ENCODE measurements around the gene FTO. TPM values are rescaled to one million over a fixed set of nuclear protein-coding genes. Genes with fewer than 3 reads are reported as not detected.

Gene FTO
- total RNA-seq, 1 donor from 2014 or later = 91.0 TPM

DNA sequence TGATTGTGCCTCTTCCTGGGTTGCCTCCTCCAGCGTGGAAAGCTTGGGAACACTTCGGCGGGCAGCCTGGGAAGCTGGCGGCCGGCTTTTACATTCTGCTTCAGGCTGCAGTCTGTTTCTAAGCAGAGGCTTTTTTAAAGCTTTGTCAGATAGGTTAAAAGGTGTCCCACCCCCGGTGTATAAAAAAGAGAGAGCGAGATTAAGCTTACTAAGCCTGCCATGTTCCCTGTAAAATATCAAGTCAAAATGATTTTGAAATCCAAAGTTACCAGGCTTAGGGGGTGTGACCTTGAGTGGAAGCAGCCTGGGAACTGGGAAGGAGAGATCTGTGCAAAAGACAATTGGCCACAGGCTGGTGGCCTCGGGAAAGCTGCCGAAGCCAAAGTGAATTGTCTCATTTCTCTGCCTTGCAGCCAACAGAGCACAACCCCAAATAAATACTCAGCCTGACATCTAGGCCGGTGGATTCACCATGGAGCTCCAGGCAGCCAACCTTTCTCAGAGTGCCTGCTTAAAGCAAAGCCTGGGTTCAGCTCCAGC lies 254.5 kb downstream of the FTO start:
- no peak for DNase-seq (ENCODE audit: low spot score)

DNA sequence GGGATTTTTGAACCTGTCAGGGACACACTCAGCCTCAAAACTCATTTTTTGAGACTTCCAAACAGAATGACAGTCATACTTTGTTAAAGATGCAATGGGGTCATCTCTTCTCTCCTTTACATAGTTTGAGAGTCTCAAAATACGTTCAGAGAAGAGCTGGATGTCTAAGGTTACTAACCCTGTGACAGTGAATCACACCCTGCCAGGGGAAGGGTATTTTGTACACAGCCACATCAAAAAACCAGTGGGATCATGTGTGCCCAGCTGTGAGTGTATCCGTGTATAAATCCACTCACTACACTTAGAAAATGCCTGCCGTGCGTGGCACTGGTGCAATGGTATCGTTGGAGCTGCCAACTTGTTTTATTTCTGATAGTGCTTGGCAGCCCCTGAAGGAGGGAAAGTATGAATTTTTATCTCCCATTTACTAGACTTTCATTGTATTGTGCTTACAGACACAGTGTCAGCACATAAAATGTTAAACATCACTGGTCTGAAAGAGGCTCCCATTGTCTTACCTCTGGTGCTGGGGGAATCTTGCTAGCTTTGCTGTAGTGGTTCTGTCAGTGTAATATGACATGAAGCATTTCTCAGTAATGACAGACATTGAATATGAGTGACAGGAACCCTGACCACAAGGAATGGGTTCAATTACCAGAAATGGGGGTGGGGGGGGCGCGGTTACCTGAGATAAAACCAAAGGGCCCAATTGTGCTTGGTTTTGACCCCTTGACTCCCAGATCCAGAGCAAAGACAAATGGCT lies 256.3 kb downstream of the FTO start:
- no peak for DNase-seq (ENCODE audit: low spot score)

DNA sequence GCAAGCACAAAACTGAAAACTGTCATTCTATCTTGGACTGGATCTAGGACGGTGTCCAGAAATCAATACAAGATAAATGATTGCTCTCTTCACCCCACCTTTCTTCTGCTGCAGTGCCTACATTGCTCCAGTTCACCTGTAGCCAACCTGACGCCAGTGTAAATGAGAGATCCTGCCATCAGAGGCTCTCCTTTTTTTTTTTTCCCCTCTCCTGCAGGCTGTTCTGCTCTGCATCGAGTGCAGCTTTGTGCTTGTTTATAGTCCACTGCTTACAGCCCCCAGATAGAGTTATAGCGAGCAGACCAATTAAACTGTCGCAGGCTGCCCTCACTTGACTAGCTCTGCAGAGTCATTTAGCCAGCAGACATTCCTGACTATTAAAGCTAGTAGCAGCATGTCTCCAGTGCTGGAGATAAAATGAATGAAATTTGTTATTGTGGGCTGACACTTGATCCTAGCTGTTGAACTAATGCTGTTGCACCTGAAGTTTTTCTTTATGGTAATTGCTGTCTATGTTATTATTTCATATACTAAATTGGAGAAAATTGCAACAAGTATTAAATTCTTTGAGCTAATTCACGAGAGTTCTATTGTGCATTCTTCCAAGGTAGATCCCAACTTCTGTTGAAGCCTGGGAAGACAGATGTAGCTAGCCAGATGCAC lies 257.1 kb downstream of the FTO start:
- no peak for DNase-seq (ENCODE audit: low spot score)

DNA sequence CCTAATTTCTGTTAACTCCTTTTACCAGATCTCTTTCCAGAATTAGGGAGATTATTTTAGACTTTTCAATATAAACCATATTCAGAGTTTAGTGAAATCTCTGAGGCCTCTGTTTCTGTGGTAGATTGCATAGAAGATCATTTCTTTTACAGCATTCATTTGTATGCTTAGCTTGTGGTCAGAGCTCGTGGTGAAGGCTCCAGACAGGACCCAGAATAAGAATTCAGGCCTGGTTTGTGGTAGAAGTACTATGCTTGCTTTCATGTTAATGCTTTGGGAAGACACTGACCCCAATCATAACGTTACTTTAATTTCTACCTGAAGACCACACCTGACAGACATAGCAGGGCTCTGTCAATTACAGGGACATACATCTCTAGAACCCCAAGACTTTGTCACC lies 258.1 kb downstream of the FTO start:
- DNase-seq (ENCODE audit: low spot score) = no peak

DNA sequence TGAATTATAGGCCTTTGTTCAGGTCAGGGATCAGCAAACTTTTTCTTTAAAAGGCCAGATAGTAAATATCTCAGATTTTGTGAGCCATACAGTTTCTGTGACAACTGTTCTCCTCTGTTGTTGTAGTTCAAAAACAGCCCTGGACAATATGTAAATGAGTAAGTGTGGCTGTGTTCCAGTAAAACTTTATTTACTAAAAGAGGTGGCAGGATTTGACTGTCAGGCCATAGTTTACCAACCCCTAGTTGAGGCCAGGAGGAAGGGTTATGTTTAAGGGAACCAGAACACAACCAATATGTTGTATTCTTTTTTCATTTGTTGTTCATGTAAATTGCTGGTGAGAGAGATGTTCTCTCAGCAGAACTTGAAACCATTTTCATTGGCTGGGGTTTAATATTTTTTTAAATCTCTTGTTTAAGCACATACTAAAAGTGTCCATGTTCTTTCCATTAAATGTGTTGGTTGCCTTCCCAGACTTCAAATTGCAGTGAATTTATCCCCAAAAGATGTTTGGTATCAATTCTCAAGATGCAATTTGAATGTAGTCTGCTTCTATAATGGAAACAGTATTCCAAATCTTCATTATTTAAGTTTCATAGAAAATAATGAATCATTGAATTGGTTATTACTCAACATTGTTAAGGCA lies 260.3 kb downstream of the FTO start:
- DNase-seq (ENCODE audit: low spot score) = no peak

DNA sequence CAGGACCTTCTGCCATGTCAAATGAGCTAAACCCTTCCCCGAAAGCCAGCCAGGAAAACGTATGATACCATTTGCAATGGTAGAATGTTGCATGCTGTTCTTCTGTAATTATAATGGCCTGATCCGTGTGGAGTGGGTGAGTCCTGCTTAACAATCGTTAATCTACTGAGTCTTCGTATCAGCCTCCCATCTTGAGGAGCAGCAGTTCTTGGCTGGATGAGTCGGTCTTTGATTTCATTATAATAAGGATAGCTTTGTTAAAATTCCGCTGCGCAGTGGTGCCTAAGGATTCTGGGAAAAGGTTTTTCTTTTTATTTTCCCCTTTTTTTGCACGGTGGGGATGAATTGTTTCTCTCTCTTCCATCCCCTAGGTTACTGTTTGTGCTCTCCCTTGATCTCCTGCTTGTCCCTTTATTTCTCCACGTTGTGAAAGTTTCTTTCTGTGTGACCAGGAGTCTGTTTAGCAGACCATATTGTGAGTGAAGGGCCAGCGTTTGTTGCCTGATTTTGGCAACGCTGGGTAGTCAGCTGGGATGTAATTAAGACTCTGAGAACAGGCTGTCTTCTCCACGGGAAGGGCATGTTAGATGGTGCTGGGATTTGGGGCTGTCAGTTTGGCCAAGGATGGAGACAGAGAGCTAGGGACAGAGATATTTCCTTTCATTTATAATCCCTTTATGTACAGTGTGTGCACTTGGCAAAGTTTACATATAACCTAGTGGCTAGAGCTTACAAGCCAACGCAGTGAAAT lies 263.0 kb downstream of the FTO start:
- no peak for DNase-seq (ENCODE audit: low spot score)

DNA sequence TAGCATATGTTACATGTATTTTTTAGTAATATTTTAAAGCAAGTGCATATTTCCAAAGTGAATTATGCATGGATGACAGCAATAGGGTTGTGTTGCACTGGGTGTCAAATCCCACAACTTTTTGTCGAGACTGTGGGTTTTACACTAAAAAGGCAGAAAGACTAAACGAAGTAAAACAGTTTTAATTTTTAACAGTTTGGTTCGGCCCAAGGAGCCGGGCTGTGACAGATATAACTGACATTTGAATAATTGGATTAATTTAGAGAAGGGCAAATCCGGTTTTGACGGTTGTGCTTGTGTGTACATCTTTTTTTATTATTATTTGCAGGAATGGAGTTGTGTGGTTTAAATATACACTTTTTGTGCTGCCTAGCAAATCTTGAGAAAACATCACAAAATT lies 263.6 kb downstream of the FTO start:
- no peak for DNase-seq (ENCODE audit: low spot score)

DNA sequence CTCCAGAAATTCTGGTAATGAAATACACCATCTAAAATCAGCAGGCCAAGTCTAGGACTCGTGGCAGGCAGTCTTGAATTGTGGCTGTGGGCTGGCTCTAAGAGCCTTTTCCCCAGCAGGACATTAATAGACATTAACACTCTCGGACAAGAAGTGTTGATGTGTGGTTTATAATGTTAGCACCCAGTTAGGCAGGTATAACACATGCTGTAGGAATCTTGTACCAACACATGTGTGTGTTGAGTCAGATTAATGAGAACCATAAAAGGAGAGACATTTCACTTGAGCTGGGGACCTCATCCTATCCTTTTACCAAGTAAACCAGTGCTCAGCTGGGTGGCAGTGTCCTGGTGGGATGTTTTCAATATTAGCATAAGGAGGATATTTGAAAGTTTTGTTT lies 264.5 kb downstream of the FTO start:
- no peak for DNase-seq (ENCODE audit: low spot score)

DNA sequence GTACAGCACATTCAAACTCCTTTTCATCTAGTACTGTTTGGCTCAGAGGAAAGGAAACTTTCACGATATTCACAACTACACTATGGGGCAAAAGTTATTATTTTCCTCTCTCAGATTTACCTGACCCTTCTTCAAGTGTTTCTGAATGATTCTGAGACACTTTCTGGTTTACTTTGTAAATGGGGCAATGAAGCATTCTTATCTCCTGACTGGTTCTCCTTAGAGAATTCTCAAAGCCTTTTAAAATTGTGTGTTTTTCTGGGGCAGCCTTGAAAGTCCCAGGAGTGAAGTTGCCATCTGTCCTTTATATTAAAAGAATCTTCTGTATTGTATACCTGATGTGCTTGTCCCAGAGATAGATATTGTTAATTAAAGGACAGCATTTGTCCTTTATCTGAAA lies 264.9 kb downstream of the FTO start:
- DNase-seq (ENCODE audit: low spot score) = no peak

DNA sequence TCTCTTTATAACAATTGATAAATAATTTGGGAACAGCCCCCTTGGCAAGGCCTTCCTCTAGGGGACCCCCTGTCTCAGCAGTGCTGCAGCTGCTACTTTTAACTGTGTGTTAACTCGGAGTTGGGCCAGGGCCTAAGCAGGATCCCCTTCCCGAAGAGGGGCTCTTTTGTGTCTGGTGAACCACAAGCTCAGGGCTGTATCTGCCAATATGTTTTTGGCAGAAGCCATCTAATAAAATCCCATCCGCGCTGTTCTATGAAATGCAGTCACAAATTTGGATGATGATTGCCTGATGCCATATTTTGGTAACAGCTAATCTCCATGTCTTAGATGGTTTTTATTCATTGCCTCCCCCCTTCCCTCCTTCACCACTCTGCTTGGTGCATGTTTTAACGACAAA lies 267.7 kb downstream of the FTO start:
- no peak for DNase-seq (ENCODE audit: low spot score)

DNA sequence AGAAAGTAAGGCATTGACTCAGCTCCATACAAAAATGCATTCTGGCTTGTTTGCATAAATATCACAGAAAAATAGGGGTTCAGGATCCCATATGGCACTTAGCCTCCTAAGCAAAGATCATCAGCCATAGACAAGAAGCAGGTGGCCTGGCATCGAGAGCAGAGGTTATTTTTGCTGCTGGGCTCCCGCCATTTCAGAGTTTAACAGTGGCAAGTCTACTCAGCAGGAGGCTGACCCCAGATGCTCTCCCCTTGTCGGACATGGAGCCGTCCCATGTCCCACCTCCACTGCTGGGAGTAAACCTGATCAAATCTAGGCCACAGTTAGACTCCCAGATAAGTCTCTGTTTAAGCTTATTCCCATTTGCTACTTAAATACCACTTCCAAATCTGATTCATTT lies 269.1 kb downstream of the FTO start:
- no peak for DNase-seq (ENCODE audit: low spot score)

DNA sequence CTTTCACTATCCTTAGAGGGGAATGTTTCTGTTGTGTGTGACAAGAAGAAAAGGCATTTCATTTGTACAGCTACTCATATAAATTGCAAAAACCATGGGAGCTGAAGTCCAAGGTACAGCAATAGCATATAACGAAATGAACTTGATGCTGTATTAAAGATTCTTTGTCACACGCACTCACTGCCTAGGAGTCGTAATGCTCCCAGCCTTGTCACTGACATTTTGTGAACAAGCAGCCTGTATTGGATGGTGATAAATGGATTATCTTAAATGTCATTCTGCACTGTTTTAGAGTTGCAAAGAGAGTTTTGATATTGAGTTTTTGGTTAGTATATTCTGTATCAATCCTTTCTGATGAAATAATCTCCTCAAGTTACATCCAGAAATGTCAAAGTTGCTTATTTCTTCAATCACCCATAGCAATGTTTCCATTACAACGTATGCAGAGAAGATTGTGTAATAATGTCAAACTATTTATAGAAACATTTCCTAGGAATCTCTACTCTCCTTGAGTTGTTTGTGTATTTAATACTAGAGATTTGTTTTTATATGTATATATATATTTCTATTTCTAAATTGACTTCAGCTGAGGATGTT lies 270.6 kb downstream of the FTO start:
- DNase-seq (ENCODE audit: low spot score) = no peak

DNA sequence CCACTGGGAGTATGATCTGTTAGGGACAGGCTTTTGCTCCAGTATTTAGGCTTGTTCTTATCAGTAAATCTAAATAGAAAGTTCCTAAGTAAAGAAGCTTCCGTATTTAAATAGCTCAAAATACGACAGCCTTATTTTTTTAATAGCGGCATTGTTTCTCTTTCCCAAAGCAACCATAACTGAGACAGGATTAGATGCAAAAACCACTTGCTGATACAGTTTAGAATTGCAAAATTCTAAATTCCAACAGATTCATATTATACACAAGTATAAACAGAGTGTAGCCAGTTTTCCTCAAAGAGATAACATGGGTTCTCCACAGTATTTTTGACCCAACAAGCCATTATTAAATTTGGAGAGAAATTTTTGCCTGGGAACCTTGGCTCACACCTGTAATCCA lies 276.7 kb downstream of the FTO start:
- no peak for DNase-seq (ENCODE audit: low spot score)

DNA sequence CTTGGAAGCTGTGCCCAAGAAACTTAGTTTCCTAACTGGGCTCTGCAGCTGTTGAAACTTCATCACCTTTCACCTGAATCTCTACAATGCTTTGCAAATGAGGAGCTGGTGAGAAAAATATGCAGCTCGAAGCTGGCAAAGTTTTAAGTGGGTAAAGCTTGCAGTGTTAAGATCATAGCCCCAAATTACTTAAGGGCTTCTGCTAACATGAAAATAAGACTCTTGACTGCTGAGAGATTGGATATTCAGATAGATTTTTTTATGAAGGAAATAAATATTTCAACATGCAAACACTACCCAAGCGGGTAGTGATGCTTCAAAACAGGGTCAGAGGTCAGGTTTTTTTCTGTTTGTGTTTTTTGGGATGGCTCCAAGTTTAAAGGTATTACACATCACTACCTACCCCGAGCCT lies 278.7 kb downstream of the FTO start:
- no peak for DNase-seq (ENCODE audit: low spot score)

DNA sequence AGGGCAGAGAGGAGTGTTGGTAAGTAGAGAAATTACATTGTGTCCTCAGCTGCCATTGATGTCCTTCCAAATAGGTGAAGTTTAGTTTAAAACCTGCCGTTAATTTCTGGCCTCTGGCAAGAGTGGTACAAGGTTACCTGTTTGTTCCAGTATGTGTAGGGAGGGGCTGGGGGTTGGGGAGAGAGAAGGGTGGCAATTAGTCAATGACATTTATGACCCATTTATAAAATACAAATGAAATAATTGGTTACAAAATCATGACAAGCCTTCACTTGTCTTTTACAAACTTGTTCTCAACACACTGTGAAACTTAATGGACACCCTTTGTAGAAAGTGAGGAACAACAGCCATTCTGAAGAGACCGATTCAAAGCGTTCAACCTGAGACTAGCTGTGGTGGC lies 281.0 kb downstream of the FTO start:
- DNase-seq (ENCODE audit: low spot score) = no peak

DNA sequence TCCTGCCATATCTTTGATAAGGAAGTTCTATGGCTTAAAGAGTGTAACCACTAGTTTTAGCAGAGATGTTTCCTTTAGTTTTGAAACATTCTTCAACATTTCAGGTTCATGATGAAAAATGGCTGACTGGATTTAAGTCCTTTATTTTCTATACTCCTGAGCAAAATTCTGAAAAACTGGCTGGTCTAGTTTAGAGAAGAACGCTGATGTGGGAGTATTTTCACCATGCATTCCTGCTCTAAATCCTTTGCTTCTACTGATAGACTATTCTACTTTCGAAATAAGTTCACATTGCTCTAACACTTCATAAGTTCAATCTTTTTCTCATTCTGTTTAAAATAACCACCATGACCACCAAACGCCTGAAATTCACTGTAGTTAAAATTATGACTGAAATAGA lies 281.9 kb downstream of the FTO start:
- no peak for DNase-seq (ENCODE audit: low spot score)

DNA sequence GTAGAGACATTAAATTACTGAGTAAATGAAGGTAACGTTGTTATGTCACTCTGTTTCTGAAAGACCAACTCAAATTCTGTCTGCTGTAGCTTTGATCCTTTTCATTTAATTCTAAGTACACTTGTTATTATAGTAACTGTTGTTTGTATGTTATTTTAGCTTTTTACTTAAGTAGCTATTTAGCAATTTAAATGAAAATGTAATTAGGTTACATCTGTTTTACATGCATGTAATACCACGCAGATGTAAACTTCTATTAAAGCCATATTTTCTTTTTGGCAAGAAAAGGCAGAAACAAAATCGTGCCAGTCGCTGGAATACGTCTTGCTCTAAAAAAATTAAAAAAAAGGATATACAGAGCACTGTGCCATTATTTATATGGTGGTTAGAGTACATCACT lies 282.8 kb downstream of the FTO start:
- DNase-seq (ENCODE audit: low spot score) = no peak

DNA sequence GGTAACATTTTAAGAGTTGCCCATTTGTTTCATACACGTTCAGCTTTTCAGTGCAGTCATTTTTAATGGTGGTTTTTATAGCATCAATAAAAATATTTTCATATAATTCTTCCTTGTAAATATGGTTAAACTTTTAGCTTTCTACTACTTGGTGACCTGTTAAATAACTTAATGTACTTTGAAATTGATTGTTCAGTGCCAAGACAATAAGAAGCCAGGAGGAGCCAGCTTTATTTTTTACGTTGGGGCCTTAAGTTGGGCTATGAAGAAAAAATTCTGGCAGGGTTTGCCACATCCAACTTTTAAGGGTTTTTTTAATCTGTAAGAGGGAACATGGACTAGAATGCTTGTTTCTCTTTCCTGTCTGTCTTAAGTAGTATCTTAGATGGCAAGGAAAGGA lies 284.2 kb downstream of the FTO start:
- no peak for DNase-seq (ENCODE audit: low spot score)

DNA sequence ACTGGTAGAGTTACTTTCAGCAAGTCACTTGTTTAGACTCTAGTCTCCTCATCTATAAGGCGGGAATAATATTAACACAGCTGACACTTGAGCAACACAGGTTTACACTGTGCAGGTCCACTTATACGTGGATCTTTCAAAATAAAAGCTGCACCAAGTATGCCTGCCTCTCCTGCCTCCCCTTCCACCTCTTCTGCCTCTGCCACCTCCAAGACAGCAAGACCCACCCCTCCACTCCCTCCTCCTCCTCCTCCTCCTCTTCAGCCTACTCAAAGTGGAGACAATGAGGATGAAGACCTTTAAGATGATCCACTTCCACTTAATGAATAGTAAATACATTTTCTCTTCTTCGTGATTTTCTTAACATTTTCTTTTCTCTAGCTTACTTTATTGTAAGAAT lies 285.6 kb downstream of the FTO start:
- no peak for DNase-seq (ENCODE audit: low spot score)

DNA sequence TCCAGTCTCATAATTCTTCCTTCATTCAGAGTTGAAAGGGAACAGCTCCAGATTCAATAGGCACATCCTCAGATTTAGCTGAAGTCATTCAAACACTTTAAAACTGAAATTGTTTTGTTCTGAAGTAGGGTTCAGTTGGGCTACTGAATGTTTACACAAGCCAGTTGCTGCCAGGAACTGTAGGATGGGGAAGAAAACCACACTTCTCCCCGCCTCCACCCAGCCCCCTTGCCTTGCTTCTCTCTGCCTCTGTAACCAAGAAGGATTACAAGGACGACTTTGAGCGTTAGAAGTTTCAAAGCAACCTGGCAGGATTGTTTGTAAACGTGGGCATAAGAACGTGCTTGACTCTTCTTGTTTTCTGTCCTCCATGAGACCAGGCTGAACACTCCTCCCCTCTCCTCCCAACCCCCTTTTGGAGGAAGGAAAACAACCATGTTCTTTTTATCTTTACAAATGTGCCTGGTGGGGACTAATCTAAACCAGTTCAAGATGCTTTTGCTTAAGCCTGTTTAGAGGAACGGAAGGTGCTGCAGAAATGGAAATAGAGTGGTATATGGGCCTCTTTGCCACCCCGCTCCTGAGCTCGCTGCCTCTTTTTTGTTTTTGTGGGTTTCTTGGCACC lies 287.9 kb downstream of the FTO start:
- no peak for DNase-seq (ENCODE audit: low spot score)

DNA sequence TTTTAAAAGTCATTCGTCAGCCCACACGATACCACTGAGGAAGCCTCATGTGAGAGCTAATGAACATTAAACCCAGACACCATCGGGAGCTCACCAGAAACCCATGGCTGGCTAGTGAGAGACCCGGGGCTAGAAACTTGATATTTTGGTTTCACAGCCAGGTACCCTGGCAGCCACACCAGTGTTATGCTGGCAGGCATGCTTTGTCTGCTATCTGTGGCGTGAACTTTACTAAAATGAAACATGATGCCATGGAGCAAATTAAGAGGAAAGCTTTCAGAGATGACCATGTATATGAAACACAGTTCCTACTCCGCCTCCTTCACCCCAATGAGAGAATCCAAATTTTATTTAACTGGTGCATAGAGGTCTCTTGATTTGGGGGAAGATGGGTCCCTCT lies 291.4 kb downstream of the FTO start:
- DNase-seq (ENCODE audit: low spot score) = no peak
